ENCODE data around the gene HMOX1.

GRCh38 chr22:35363566-35364086, 17.3 kb upstream of the HMOX1 start:
- TF ChIP-seq CTCF (IDR thresholded peaks at IDR 0.05 in 8 of 11, conservative IDR thresholded peaks at IDR 0.05 in 3 of 11) (no peak), POLR2AphosphoS5 (IDR thresholded peaks at IDR 0.05) (no peak)

Data from spleen (tissue), 7 donors.